HG03139 (cell line): ENCODE measurements around the gene PLEKHG1.

Experiments used
- ATAC-seq: cut with Tn5 transposase; IDR thresholded peaks from one replicate; pipeline ENCODE4 v1.9.1; 2021; ENCODE audit not compliant: unreplicated experiment

PLEKHG1 gene

GRCh38 chr6:150637266-150637665 is 37.6 kb downstream of the PLEKHG1 start:
- no peak for ATAC-seq

GRCh38 chr6:150638267-150638666 is 38.6 kb downstream of the PLEKHG1 start:
- no peak for ATAC-seq

GRCh38 chr6:150638765-150639164 is 39.1 kb downstream of the PLEKHG1 start:
- ATAC-seq = no peak

- ATAC-seq = no peak
Observed at GRCh38 chr6:150639823-150640331, 40.2 kb downstream of the PLEKHG1 start.

- no peak for ATAC-seq
Observed at GRCh38 chr6:150640556-150641209, 41.0 kb downstream of the PLEKHG1 start.

- ATAC-seq = no peak
Observed at GRCh38 chr6:150641398-150642139, 41.9 kb downstream of the PLEKHG1 start.

GRCh38 chr6:150646228-150646627 is 46.5 kb downstream of the PLEKHG1 start:
- no peak for ATAC-seq

- ATAC-seq = no peak
Observed at GRCh38 chr6:150647051-150647450, 47.4 kb downstream of the PLEKHG1 start.
